NCI-H1048 (cell line): ENCODE data around the gene FBXW4.

Experiments used
- DNase-seq: peaks from one replicate; lab custom pipeline; 2025; lab: John Stamatoyannopoulos, UW

FBXW4 gene

GRCh38 chr10:101566333-101567164 lies 128.4 kb downstream of the FBXW4 start:
- no peak for DNase-seq

GRCh38 chr10:101565936-101566332 lies 129.0 kb downstream of the FBXW4 start:
- no peak for DNase-seq

GRCh38 chr10:101565370-101565900 lies 129.5 kb downstream of the FBXW4 start:
- no peak for DNase-seq

- no peak for DNase-seq
Measured at GRCh38 chr10:101564490-101564991, 130.4 kb downstream of the FBXW4 start.

GRCh38 chr10:101563497-101564040 lies 131.4 kb downstream of the FBXW4 start:
- no peak for DNase-seq

- no peak for DNase-seq
Measured at GRCh38 chr10:101563007-101563406, 132.0 kb downstream of the FBXW4 start.

GRCh38 chr10:101562231-101562630 lies 132.7 kb downstream of the FBXW4 start:
- DNase-seq, result no peak

- DNase-seq, result no peak
Measured at GRCh38 chr10:101561068-101561915, 133.7 kb downstream of the FBXW4 start.
